Motor neuron (in vitro differentiated cells): ENCODE measurements around the gene SH3RF2. TPM values are rescaled to one million over a fixed set of nuclear protein-coding genes. Genes with fewer than 3 reads are reported as not detected.

Experiments
- ATAC-seq, 8 experiments: fragments of 200-7000 bp; cut with Tn5 transposase; replicated peaks in 6 of 8; 2 replicates each; pipeline ENCODE4 v1.8.0; 2021; ENCODE audit warnings: mild to moderate bottlenecking in 8 of 8, moderate library complexity in 8 of 8
- H3K27ac ChIP-seq, 2 donors: fragments of 250-450 bp; sonication (Bioruptor Pico); 2 replicates each; pipeline ENCODE4 v1.9.0; 2021; ENCODE audit warnings: antibody characterized with exemption in 2 of 2, mild to moderate bottlenecking in 2 of 2, moderate library complexity in 1 of 2
- H3K4me1 ChIP-seq, 2 donors: fragments of 250-450 bp; sonication (Bioruptor Pico); replicated peaks in 1 of 2; 2 replicates each; pipeline ENCODE4 v1.6.1; 2021; ENCODE audit warnings: antibody characterized with exemption in 2 of 2, mild to moderate bottlenecking in 2 of 2, moderate library complexity in 1 of 2
- H3K4me3 ChIP-seq, 5 donors: fragments of 250-450 bp; sonication (Bioruptor Pico); 2 replicates each; pipeline ENCODE4 v1.9.0; 2021; ENCODE audit warnings: antibody characterized with exemption in 5 of 5, mild to moderate bottlenecking in 5 of 5, moderate library complexity in 4 of 5
- WGBS, 10 experiments: fragments of 450-650 bp; shearing (Covaris generic); methylation state at CpG; one replicate each; pipeline ENCODE4 v1.0.0; 2022; 5-methylcytosine and 5-hydroxymethylcytosine counted together
- in situ Hi-C, 9 experiments: fragments of 400-800 bp; cut with MboI; loops; one replicate each; pipeline ENCODE4 v1.15.0; 2021; ENCODE audit warnings: low sequenced_read_pairs in 9 of 9, low pct_unique_long_range_greater_than_20kb in 2 of 9; ENCODE audit not compliant: unreplicated experiment in 9 of 9
- total RNA-seq, 8 experiments: library from RNA; unstranded; fragments of 300-600 nt; gene quantifications; 2 replicates each; pipeline versions ENCODE4 v1.2.3 to v1.2.4, GENCODE V29; 2022

SH3RF2 gene
- total RNA-seq, 8 experiments from 2014 or later: 0.05 to 0.85 (median 0.27) TPM; not detected in 1

- Histone ChIP-seq H3K4me3 (no peak overlapping the region), H3K4me1 (peaks cover 0 to 6% of the 10 kb centered on the region in 2 donors), H3K27ac (no peak overlapping the region)
- peak in 6 of 8 experiments; percentile 11 to 83 (median 54) for ATAC-seq
- 0 to 14% (median 0%) methylated on average over 1 of the region's 1 CpG; no CpG with 5 or more reads in 5 of the 10 experiments for WGBS, 10 experiments
- in situ Hi-C loops: no loop called here
Observed at GRCh38 chr5:145925353-145925752, 11.0 kb upstream of the SH3RF2 start.

- Histone ChIP-seq H3K4me3 (no peak overlapping the region), H3K27ac (no peak overlapping the region), H3K4me1 (peaks cover 0 to 6% of the 10 kb centered on the region in 2 donors)
- in situ Hi-C loops: no loop called here
- ATAC-seq: peak in 1 of 8 experiments; percentile 20
Observed at GRCh38 chr5:145925803-145926202, 10.6 kb upstream of the SH3RF2 start.

GRCh38 chr5:145931718-145932117 lies 4.7 kb upstream of the SH3RF2 start:
- H3K4me1 ChIP-seq: peaks cover 3 to 4% of the 10 kb centered on the region in 2 donors
- in situ Hi-C loops: no loop called here
- no peak overlapping the region for H3K4me3 ChIP-seq
- WGBS, 10 experiments: 10 to 100% (median 79%) methylated on average over 1 to 2 of the region's 2 CpGs
- H3K27ac ChIP-seq: no peak overlapping the region
- no peak for ATAC-seq

- ATAC-seq: no peak
- in situ Hi-C loops: no loop called here
- 63 to 100% (median 92%) methylated on average over 3 to 5 of the region's 5 CpGs for WGBS, 10 experiments
Observed at GRCh38 chr5:145934276-145934675, 2.1 kb upstream of the SH3RF2 start.

GRCh38 chr5:145937432-145938250 lies 1.3 kb downstream of the SH3RF2 start:
- in situ Hi-C loops: no loop called here
- no peak overlapping the region for H3K27ac ChIP-seq
- H3K4me1 ChIP-seq: peaks cover 27 to 33% of the 10 kb centered on the region in 2 donors
- 33 to 81% (median 65%) methylated on average over 1 to 15 of the region's 23 CpGs for WGBS, 10 experiments
- no peak for ATAC-seq
- no peak overlapping the region for H3K4me3 ChIP-seq

More at GRCh38 chr5:145934276-145934675, 2.1 kb upstream of the SH3RF2 start:
- H3K4me3 ChIP-seq: no peak overlapping the region
- no peak overlapping the region for H3K27ac ChIP-seq
- peaks cover 27 to 28% of the 10 kb centered on the region in 2 donors for H3K4me1 ChIP-seq

GRCh38 chr5:145938776-145939539 lies 2.6 kb downstream of the SH3RF2 start:
- in situ Hi-C loops: no loop called here
- WGBS, 10 experiments: 23 to 83% (median 41%) methylated on average over 2 to 10 of the region's 11 CpGs; no CpG with 5 or more reads in 1 of the 10 experiments
- Histone ChIP-seq H3K4me1 (peaks cover 27 to 37% of the 10 kb centered on the region in 2 donors), H3K27ac (no peak overlapping the region), H3K4me3 (no peak overlapping the region)
- ATAC-seq: peak in 5 of 8 experiments; percentile 45 to 86 (median 75)

GRCh38 chr5:145939540-145940065 lies 3.2 kb downstream of the SH3RF2 start:
- 64 to 100% (median 75%) methylated on average over 1 to 4 of the region's 4 CpGs; no CpG with 5 or more reads in 4 of the 10 experiments for WGBS, 10 experiments
- Histone ChIP-seq H3K4me1 (peaks cover 27 to 37% of the 10 kb centered on the region in 2 donors), H3K27ac (no peak overlapping the region), H3K4me3 (no peak overlapping the region)
- ATAC-seq: no peak
- in situ Hi-C loops: no loop called here

- Histone ChIP-seq H3K4me1 (peaks cover 26 to 37% of the 10 kb centered on the region in 2 donors), H3K27ac (no peak overlapping the region), H3K4me3 (no peak overlapping the region)
- no peak for ATAC-seq
- 78 to 100% (median 90%) methylated on average over 2 of the region's 2 CpGs; no CpG with 5 or more reads in 5 of the 10 experiments for WGBS, 10 experiments
- in situ Hi-C loops: no loop called here
Observed at GRCh38 chr5:145941096-145941447, 4.7 kb downstream of the SH3RF2 start.

GRCh38 chr5:145941448-145942130 lies 5.2 kb downstream of the SH3RF2 start:
- Histone ChIP-seq H3K4me3 (no peak overlapping the region), H3K27ac (no peak overlapping the region), H3K4me1 (peaks cover 23 to 34% of the 10 kb centered on the region in 2 donors)
- 0 to 60% (median 40%) methylated on average over 1 to 2 of the region's 3 CpGs; no CpG with 5 or more reads in 4 of the 10 experiments for WGBS, 10 experiments
- no peak for ATAC-seq
- in situ Hi-C loops: no loop called here

GRCh38 chr5:145942201-145942600 lies 5.8 kb downstream of the SH3RF2 start:
- WGBS, 10 experiments: 17 to 100% (median 73%) methylated on average over 1 to 3 of the region's 3 CpGs; no CpG with 5 or more reads in 2 of the 10 experiments
- no peak overlapping the region for H3K27ac ChIP-seq

GRCh38 chr5:145942749-145943148 lies 6.4 kb downstream of the SH3RF2 start:
- peaks cover 15 to 25% of the 10 kb centered on the region in 2 donors for H3K4me1 ChIP-seq
- in situ Hi-C loops: no loop called here
- no peak for ATAC-seq
- no peak overlapping the region for H3K27ac ChIP-seq
- no peak overlapping the region for H3K4me3 ChIP-seq

More at GRCh38 chr5:145942201-145942600, 5.8 kb downstream of the SH3RF2 start:
- no peak overlapping the region for H3K4me3 ChIP-seq
- H3K4me1 ChIP-seq: peaks cover 21 to 30% of the 10 kb centered on the region in 2 donors
- in situ Hi-C loops: no loop called here
- no peak for ATAC-seq

- in situ Hi-C loops: no loop called here
- peak in 1 of 8 experiments; percentile 12 for ATAC-seq
- no peak overlapping the region for H3K4me3 ChIP-seq
- 0 to 100% (median 40%) methylated on average over 1 to 2 of the region's 2 CpGs; no CpG with 5 or more reads in 3 of the 10 experiments for WGBS, 10 experiments
- peaks cover 6 to 15% of the 10 kb centered on the region in 2 donors for H3K4me1 ChIP-seq
- H3K27ac ChIP-seq: no peak overlapping the region
Observed at GRCh38 chr5:145943674-145944121, 7.3 kb downstream of the SH3RF2 start.
